Thyroid gland (tissue), 4 donors: ENCODE data around the gene GALNT14.

Experiments
- POLR2A ChIP-seq, 2 donors: fragments of 450-650 bp; IDR thresholded peaks; one replicate each; pipeline ENCODE4 v1.6.1; 2017; ENCODE audit warnings: antibody characterized with exemption in 2 of 2, mild to moderate bottlenecking in 2 of 2, moderate library complexity in 1 of 2
- TF ChIP-seq, protein P1 (sequence below), 6 experiments: fragments of 200-600 bp in 3 of 6; fragments of 450-650 bp in 3 of 6; sonication (generic) in 3 of 6; IDR thresholded peaks; one replicate each; pipeline ENCODE4 v1.5.1; 2016 to 2019; ENCODE audit warnings: antibody characterized with exemption in 6 of 6, mild to moderate bottlenecking in 2 of 6, inconsistent platforms in 1 of 6, moderate library complexity in 1 of 6

DNA sequence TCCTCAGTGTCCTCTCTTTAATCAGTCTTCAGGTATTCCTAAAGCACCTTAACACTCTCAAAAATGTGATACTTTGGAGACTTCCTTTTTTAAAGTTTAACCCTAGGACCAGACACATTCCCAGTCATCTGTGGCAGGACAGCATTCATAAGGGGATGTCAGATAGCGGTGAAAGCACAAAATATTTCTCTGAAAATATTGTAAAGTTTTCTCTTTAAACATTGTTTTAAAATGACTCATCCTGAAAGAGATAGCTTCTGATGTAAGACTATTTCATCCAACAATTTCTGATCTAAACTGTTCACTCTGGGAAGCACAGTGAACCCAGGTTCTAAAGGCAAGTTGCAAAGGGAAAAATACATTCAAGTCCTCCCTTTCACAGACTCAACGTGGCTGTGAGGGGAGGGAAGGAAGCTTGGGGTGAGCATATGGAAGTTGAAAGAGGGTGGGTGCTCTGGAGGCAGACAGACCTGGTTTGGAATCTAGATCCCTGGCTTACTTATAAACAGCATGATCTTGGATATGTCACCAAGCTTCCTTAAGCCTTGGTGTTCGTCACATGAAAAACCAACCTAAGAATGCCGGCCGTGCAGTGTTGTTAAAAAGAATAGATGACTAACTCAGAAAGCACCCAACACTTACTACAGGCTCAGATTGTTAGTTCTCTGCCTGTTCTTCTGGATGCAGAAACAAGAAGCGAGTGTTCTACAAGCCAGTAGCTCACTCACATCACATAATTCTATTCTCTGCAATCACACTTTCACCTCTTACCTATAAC, 12.1 kb downstream of the GALNT14 start:
- TF ChIP-seq POLR2A (IDR thresholded peaks at IDR 0.05) = no peak
- TF ChIP-seq, protein P1, sequence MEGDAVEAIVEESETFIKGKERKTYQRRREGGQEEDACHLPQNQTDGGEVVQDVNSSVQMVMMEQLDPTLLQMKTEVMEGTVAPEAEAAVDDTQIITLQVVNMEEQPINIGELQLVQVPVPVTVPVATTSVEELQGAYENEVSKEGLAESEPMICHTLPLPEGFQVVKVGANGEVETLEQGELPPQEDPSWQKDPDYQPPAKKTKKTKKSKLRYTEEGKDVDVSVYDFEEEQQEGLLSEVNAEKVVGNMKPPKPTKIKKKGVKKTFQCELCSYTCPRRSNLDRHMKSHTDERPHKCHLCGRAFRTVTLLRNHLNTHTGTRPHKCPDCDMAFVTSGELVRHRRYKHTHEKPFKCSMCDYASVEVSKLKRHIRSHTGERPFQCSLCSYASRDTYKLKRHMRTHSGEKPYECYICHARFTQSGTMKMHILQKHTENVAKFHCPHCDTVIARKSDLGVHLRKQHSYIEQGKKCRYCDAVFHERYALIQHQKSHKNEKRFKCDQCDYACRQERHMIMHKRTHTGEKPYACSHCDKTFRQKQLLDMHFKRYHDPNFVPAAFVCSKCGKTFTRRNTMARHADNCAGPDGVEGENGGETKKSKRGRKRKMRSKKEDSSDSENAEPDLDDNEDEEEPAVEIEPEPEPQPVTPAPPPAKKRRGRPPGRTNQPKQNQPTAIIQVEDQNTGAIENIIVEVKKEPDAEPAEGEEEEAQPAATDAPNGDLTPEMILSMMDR (IDR thresholded peaks at IDR 0.05) = no peak
